Measurements from ENCODE around the gene PDE4B. TPM values are rescaled to one million over a fixed set of nuclear protein-coding genes. Genes with fewer than 3 reads are reported as not detected.

The PDE4B gene
- polyA plus RNA-seq, 1 donor from 2014 or later = 135 TPM

DNA sequence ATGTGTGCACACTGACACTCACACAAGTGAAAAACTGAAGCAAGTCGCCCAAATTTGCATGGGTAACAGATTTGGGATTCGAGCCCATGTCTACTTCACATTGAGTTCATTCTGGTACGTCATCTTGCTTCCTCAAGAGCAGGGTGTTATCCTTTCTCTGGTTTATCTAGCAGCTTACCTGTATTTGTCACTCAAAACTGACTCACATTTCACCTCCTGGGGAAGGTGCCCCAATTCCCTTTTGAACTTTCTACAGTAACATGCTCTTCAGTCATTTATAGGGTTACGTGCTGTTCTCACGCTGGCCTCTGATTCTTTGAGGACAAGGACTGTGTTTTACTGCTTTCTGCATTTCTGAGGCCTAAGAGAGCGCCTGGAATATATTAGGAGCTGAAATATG lies 162.8 kb downstream of the PDE4B start:
- Histone ChIP-seq H3K9ac (ENCODE audit: low read length) (no peak overlapping the region), H3K27ac (ENCODE audit: low read length) (no peak overlapping the region), H3K9me2 (ENCODE audit: insufficient read depth, low read length) (no peaks in the 10 kb centered on the region), H3F3A (ENCODE audit: insufficient read depth, low read length, poor library complexity, severe bottlenecking) (no peaks in the 10 kb centered on the region), H3K4me3 (ENCODE audit: low read length) (no peak overlapping the region), H3K4me2 (ENCODE audit: low read length) (no peak overlapping the region), H3K36me3 (ENCODE audit: insufficient read depth, low read length) (no peaks in the 10 kb centered on the region), H2AFZ (ENCODE audit: low read depth, low read length) (no peak overlapping the region), H4K20me1 (ENCODE audit: insufficient read depth) (no peaks in the 10 kb centered on the region), H3K79me2 (replicated peaks; ENCODE audit: insufficient read depth, low read length) (no peaks in the 10 kb centered on the region), H3K9me3 (ENCODE audit: low read length) (no peaks in the 10 kb centered on the region), H3K27me3 (ENCODE audit: insufficient read depth, low read depth, low read length) (no peaks in the 10 kb centered on the region)
- TF ChIP-seq, protein P1, sequence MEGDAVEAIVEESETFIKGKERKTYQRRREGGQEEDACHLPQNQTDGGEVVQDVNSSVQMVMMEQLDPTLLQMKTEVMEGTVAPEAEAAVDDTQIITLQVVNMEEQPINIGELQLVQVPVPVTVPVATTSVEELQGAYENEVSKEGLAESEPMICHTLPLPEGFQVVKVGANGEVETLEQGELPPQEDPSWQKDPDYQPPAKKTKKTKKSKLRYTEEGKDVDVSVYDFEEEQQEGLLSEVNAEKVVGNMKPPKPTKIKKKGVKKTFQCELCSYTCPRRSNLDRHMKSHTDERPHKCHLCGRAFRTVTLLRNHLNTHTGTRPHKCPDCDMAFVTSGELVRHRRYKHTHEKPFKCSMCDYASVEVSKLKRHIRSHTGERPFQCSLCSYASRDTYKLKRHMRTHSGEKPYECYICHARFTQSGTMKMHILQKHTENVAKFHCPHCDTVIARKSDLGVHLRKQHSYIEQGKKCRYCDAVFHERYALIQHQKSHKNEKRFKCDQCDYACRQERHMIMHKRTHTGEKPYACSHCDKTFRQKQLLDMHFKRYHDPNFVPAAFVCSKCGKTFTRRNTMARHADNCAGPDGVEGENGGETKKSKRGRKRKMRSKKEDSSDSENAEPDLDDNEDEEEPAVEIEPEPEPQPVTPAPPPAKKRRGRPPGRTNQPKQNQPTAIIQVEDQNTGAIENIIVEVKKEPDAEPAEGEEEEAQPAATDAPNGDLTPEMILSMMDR (IDR thresholded peaks at IDR 0.05; ENCODE audit: poor library complexity, severe bottlenecking) = no peak
- TF ChIP-seq EP300 (conservative IDR thresholded peaks at IDR 0.05; ENCODE audit: poor library complexity, severe bottlenecking) = no peak
- no peak for TF ChIP-seq RAD21 (conservative IDR thresholded peaks at IDR 0.05)
- TF ChIP-seq MXI1 (conservative IDR thresholded peaks at IDR 0.05; ENCODE audit: poor library complexity, severe bottlenecking) = no peak
- TF ChIP-seq EZH2 (IDR thresholded peaks at IDR 0.05; ENCODE audit: borderline replicate concordance, insufficient read depth, low read length, poor library complexity, severe bottlenecking) = no peak
- no peak for TF ChIP-seq REST (IDR thresholded peaks at IDR 0.05; ENCODE audit: borderline replicate concordance)
- no peak for TF ChIP-seq TAF1 (IDR thresholded peaks at IDR 0.05; ENCODE audit: low read depth)
- TF ChIP-seq SMC3 (conservative IDR thresholded peaks at IDR 0.05; ENCODE audit: poor library complexity) = no peak
- no peak for TF ChIP-seq POLR2AphosphoS5 (IDR thresholded peaks at IDR 0.05)

GRCh38 chr1:65958561-65959350 lies 166.1 kb downstream of the PDE4B start:
- no peak overlapping the region for H3K4me2 ChIP-seq (ENCODE audit: low read length)
- no peaks in the 10 kb centered on the region for H3K9me3 ChIP-seq (ENCODE audit: low read length)
- TF ChIP-seq, protein P1 (IDR thresholded peaks at IDR 0.05; ENCODE audit: poor library complexity, severe bottlenecking) = peak; percentile 90
- no peak for TF ChIP-seq POLR2AphosphoS5 (IDR thresholded peaks at IDR 0.05)
- no peak for TF ChIP-seq MXI1 (conservative IDR thresholded peaks at IDR 0.05; ENCODE audit: poor library complexity, severe bottlenecking)
- peak; percentile 94 for TF ChIP-seq RAD21 (conservative IDR thresholded peaks at IDR 0.05)
- no peak for TF ChIP-seq REST (IDR thresholded peaks at IDR 0.05; ENCODE audit: borderline replicate concordance)
- TF ChIP-seq TAF1 (IDR thresholded peaks at IDR 0.05; ENCODE audit: low read depth) = no peak
- TF ChIP-seq EZH2 (IDR thresholded peaks at IDR 0.05; ENCODE audit: borderline replicate concordance, insufficient read depth, low read length, poor library complexity, severe bottlenecking) = no peak
- TF ChIP-seq EP300 (conservative IDR thresholded peaks at IDR 0.05; ENCODE audit: poor library complexity, severe bottlenecking) = no peak
- peak; percentile 96 for TF ChIP-seq SMC3 (conservative IDR thresholded peaks at IDR 0.05; ENCODE audit: poor library complexity)
- no peaks in the 10 kb centered on the region for H3K79me2 ChIP-seq (replicated peaks; ENCODE audit: insufficient read depth, low read length)
- H2AFZ ChIP-seq (ENCODE audit: low read depth, low read length) = no peak overlapping the region
- no peaks in the 10 kb centered on the region for H3K27me3 ChIP-seq (ENCODE audit: insufficient read depth, low read depth, low read length)
- H3K9me2 ChIP-seq (ENCODE audit: insufficient read depth, low read length) = no peaks in the 10 kb centered on the region
- H3K27ac ChIP-seq (ENCODE audit: low read length) = no peak overlapping the region
- no peaks in the 10 kb centered on the region for H3K36me3 ChIP-seq (ENCODE audit: insufficient read depth, low read length)
- no peaks in the 10 kb centered on the region for H3F3A ChIP-seq (ENCODE audit: insufficient read depth, low read length, poor library complexity, severe bottlenecking)
- H4K20me1 ChIP-seq (ENCODE audit: insufficient read depth) = no peaks in the 10 kb centered on the region
- no peak overlapping the region for H3K9ac ChIP-seq (ENCODE audit: low read length)
- no peak overlapping the region for H3K4me3 ChIP-seq (ENCODE audit: low read length)

All from neural cell (in vitro differentiated cells).